NB4 (cell line): ENCODE results near the gene BPIFB2.

Experiments used
- CTCF ChIP-seq: IDR thresholded peaks from one replicate; pipeline ENCODE4 v1.5.1; 2012; ENCODE audit warnings: low read depth, low read length
- POLR2A ChIP-seq: IDR thresholded peaks from 2 replicates; pipeline ENCODE4 v1.6.1; 2011; ENCODE audit warnings: mild to moderate bottlenecking; ENCODE audit not compliant: insufficient read length; ENCODE audit errors: extremely low read depth

GRCh38 chr20:33054381-33054780, 46.9 kb downstream of the BPIFB2 start:
- TF ChIP-seq CTCF (no peak), POLR2A (no peak)
